Smooth muscle cell (in vitro differentiated cells): ENCODE results near the gene TTC28. TPM values are rescaled to one million over a fixed set of nuclear protein-coding genes. Genes with fewer than 3 reads are reported as not detected.

Experiments
- DNase-seq: peaks from one replicate; lab custom pipeline; 2025; ENCODE audit not compliant: unreplicated experiment; lab: John Stamatoyannopoulos, UW
- H2AFZ ChIP-seq: fragments of 200-600 bp; sonication (generic); 2 replicates; pipeline ENCODE4 v1.6.0; 2016; ENCODE audit warnings: antibody characterized with exemption, low read depth, mild to moderate bottlenecking
- H3F3A ChIP-seq: fragments of 200-600 bp; sonication (generic); 2 replicates; pipeline ENCODE4 v1.6.0; 2017; ENCODE audit warnings: antibody characterized with exemption, low read depth
- H3K27ac ChIP-seq: fragments of 200-600 bp; sonication (generic); 2 replicates; pipeline ENCODE4 v1.5.1; 2016; ENCODE audit warnings: low read depth, mild to moderate bottlenecking
- H3K27me3 ChIP-seq: fragments of 200-600 bp; sonication (generic); 2 replicates; pipeline ENCODE4 v1.6.1; 2016; ENCODE audit warnings: low read depth, mild to moderate bottlenecking
- H3K36me3 ChIP-seq: fragments of 200-600 bp; sonication (generic); 2 replicates; pipeline ENCODE4 v1.5.1; 2016; ENCODE audit warnings: low read depth
- H3K4me1 ChIP-seq: fragments of 200-600 bp; sonication (generic); 2 replicates; pipeline ENCODE4 v1.5.1; 2016; ENCODE audit warnings: low read depth
- H3K4me2 ChIP-seq: fragments of 200-600 bp; sonication (generic); 2 replicates; pipeline ENCODE4 v1.6.0; 2016; ENCODE audit warnings: mild to moderate bottlenecking
- H3K4me3 ChIP-seq: fragments of 200-600 bp; sonication (generic); 2 replicates; pipeline ENCODE4 v1.5.1; 2016; ENCODE audit warnings: mild to moderate bottlenecking
- H3K79me2 ChIP-seq: fragments of 200-600 bp; sonication (generic); 2 replicates; pipeline ENCODE4 v1.6.0; 2016; ENCODE audit warnings: low read depth, mild to moderate bottlenecking
- H3K9ac ChIP-seq: fragments of 200-600 bp; sonication (generic); 2 replicates; pipeline ENCODE4 v1.6.0; 2016; ENCODE audit warnings: low read depth
- H3K9me3 ChIP-seq: fragments of 200-600 bp; sonication (generic); replicated peaks from 2 replicates; pipeline ENCODE4 v1.5.1; 2016; ENCODE audit warnings: low read depth
- H4K20me1 ChIP-seq: fragments of 200-600 bp; sonication (generic); 2 replicates; pipeline ENCODE4 v1.6.0; 2016; ENCODE audit warnings: low read depth
- CTCF ChIP-seq: fragments of 200-600 bp; sonication (generic); IDR thresholded peaks from 2 replicates; pipeline ENCODE4 v1.5.1; 2017; ENCODE audit warnings: borderline replicate concordance, mild to moderate bottlenecking, antibody characterized with exemption; ENCODE audit not compliant: insufficient read depth, poor library complexity, severe bottlenecking
- WGBS: methylation state at CpG from one replicate; pipeline ENCODE4 v1.1.7; 2016; ENCODE audit warnings: low lambda C conversion rate; 5-methylcytosine and 5-hydroxymethylcytosine counted together
- polyA plus RNA-seq: library from polyadenylated mRNA; unstranded; fragments of >200 nt; fragmentation: Nextera tagmentation; extraction: Ambion mirVana; gene quantifications from 2 replicates; pipeline ENCODE4 v1.2.1, GENCODE V29; 2016
- total RNA-seq: library from RNA; depleted of rRNA; stranded (reverse); fragments of >200 nt; gene quantifications from 2 replicates; pipeline ENCODE4 v1.2.3, GENCODE V29; 2014

Gene TTC28
- total and polyA plus RNA-seq, 2 experiments from 2014 or later: 6.3 to 17.9 TPM

GRCh38 chr22:28462041-28462440 is 217.6 kb downstream of the TTC28 start:
- Histone ChIP-seq H3K36me3 (no peaks in the 10 kb centered on the region), H4K20me1 (no peaks in the 10 kb centered on the region), H3K79me2 (no peaks in the 10 kb centered on the region), H3K4me2 (no peak overlapping the region), H3K27me3 (no peaks in the 10 kb centered on the region), H2AFZ (no peak overlapping the region), H3K9me3 (no peaks in the 10 kb centered on the region), H3K9ac (no peak overlapping the region), H3K27ac (no peak overlapping the region), H3K4me1 (no peaks in the 10 kb centered on the region), H3F3A (no peaks in the 10 kb centered on the region), H3K4me3 (no peak overlapping the region)
- WGBS: 95% methylated on average over 1 of the region's 1 CpG
- TF ChIP-seq CTCF: no peak
- no peak for DNase-seq

GRCh38 chr22:28454431-28455064 is 225.1 kb downstream of the TTC28 start:
- Histone ChIP-seq H3K9ac (no peak overlapping the region), H4K20me1 (no peaks in the 10 kb centered on the region), H3K27me3 (no peaks in the 10 kb centered on the region), H3K79me2 (no peaks in the 10 kb centered on the region), H3K4me1 (no peaks in the 10 kb centered on the region), H3K4me2 (no peak overlapping the region), H3F3A (no peaks in the 10 kb centered on the region), H3K9me3 (no peaks in the 10 kb centered on the region), H3K4me3 (no peak overlapping the region), H3K27ac (no peak overlapping the region), H3K36me3 (no peaks in the 10 kb centered on the region), H2AFZ (no peak overlapping the region)
- DNase-seq: no peak
- 75% methylated on average over 1 of the region's 1 CpG for WGBS
- no peak for TF ChIP-seq CTCF

GRCh38 chr22:28450109-28450508 is 229.5 kb downstream of the TTC28 start:
- no peak overlapping the region for H3K4me3 ChIP-seq

More at GRCh38 chr22:28450109-28450508, 229.5 kb downstream of the TTC28 start:
- Histone ChIP-seq H4K20me1 (no peaks in the 10 kb centered on the region), H3K36me3 (no peaks in the 10 kb centered on the region), H3K27ac (no peak overlapping the region), H3K4me1 (no peaks in the 10 kb centered on the region), H3F3A (no peaks in the 10 kb centered on the region), H3K9ac (no peak overlapping the region), H3K9me3 (no peaks in the 10 kb centered on the region), H2AFZ (no peak overlapping the region), H3K27me3 (no peaks in the 10 kb centered on the region), H3K4me2 (no peak overlapping the region), H3K79me2 (no peaks in the 10 kb centered on the region)
- WGBS: 16% methylated on average over 1 of the region's 1 CpG
- no peak for DNase-seq
- no peak for TF ChIP-seq CTCF
